Stimulated activated CD4-positive, alpha-beta T cell treated with anti-CD3 and anti-CD28 coated beads, TNF-alpha, amount 100 ng/mL, for 24 hours (primary cell): Measurements from ENCODE around the gene ALPK1.

ENCODE experiments used
- DNase-seq, 3 experiments: peaks; one replicate each; pipeline ENCODE4 v3.0.0-alpha.2; 2020; ENCODE audit warnings: low read depth in 3 of 3

ALPK1 gene

GRCh38 chr4:112327965-112328733 is 31.0 kb downstream of the ALPK1 start:
- DNase-seq = no peak

GRCh38 chr4:112328734-112329130 is 31.6 kb downstream of the ALPK1 start:
- DNase-seq = no peak

- DNase-seq = no peak
These were observed 32.7 kb downstream of the ALPK1 start for GRCh38 chr4:112329672-112330375.

- no peak for DNase-seq
These were observed 33.8 kb downstream of the ALPK1 start for GRCh38 chr4:112330921-112331320.

GRCh38 chr4:112332398-112332797 is 35.2 kb downstream of the ALPK1 start:
- DNase-seq = no peak

GRCh38 chr4:112340023-112340422 is 42.9 kb downstream of the ALPK1 start:
- no peak for DNase-seq

GRCh38 chr4:112341033-112341432 is 43.9 kb downstream of the ALPK1 start:
- no peak for DNase-seq

GRCh38 chr4:112343330-112344080 is 46.3 kb downstream of the ALPK1 start:
- DNase-seq = no peak

- no peak for DNase-seq
These were observed 51.5 kb downstream of the ALPK1 start for GRCh38 chr4:112348488-112349158.

GRCh38 chr4:112352736-112353135 is 55.6 kb downstream of the ALPK1 start:
- DNase-seq = no peak

- DNase-seq = no peak
These were observed 58.5 kb downstream of the ALPK1 start for GRCh38 chr4:112355662-112356061.

GRCh38 chr4:112357453-112357852 is 60.3 kb downstream of the ALPK1 start:
- DNase-seq = no peak

GRCh38 chr4:112357897-112358296 is 60.7 kb downstream of the ALPK1 start:
- DNase-seq = no peak

- no peak for DNase-seq
These were observed 61.2 kb downstream of the ALPK1 start for GRCh38 chr4:112358415-112358814.

- no peak for DNase-seq
These were observed 62.0 kb downstream of the ALPK1 start for GRCh38 chr4:112358952-112359749.

- no peak for DNase-seq
These were observed 64.1 kb downstream of the ALPK1 start for GRCh38 chr4:112361181-112361791.

GRCh38 chr4:112370466-112370865 is 73.3 kb downstream of the ALPK1 start:
- DNase-seq = no peak

- no peak for DNase-seq
These were observed 74.2 kb downstream of the ALPK1 start for GRCh38 chr4:112371361-112371760.

- no peak for DNase-seq
These were observed 77.7 kb downstream of the ALPK1 start for GRCh38 chr4:112374850-112375249.

- DNase-seq = no peak
These were observed 80.0 kb downstream of the ALPK1 start for GRCh38 chr4:112377171-112377570.
